HEK293 (cell line): Measurements from ENCODE around the gene OR2S2.

Experiments used
- CTCF ChIA-PET: fragments of 350-600 bp; formaldehyde crosslinking; extraction: SDS; loops from one replicate; lab custom pipeline; 2021; ENCODE audit warnings: antibody characterized with exemption; lab: Yijun Ruan, JAX
- POLR2A ChIA-PET: fragments of 300-600 bp; formaldehyde crosslinking; extraction: SDS; loops from one replicate; lab custom pipeline; 2020; ENCODE audit warnings: antibody characterized with exemption, inconsistent platforms; lab: Yijun Ruan, JAX
- H3K27ac ChIP-seq: fragments of 200-500 bp; sonication (Bioruptor generic); 2 replicates; pipeline ENCODE4 v1.5.1; 2014; ENCODE audit warnings: low read depth, low read length, control low read depth, inconsistent platforms; ENCODE audit errors: extremely low read depth
- H3K36me3 ChIP-seq, 2 experiments: fragments of 200-500 bp in 1 of 2; sonication (Bioruptor generic) in 1 of 2; 1 replicate in 1 of 2; 2 replicates in 1 of 2; pipeline ENCODE4 v1.5.1; 2014 to 2017; ENCODE audit warnings: inconsistent platforms in 2 of 2, low read length in 2 of 2; ENCODE audit not compliant: control insufficient read depth in 2 of 2, insufficient read depth in 1 of 2
- H3K4me1 ChIP-seq: fragments of 200-500 bp; sonication (Bioruptor generic); 2 replicates; pipeline ENCODE4 v1.5.1; 2014; ENCODE audit warnings: mild to moderate bottlenecking, low read length, inconsistent platforms; ENCODE audit not compliant: control insufficient read depth, insufficient read depth
- H3K4me3 ChIP-seq: 2 replicates; pipeline ENCODE4 v1.5.1; 2011; ENCODE audit warnings: low read depth, mild to moderate bottlenecking, control low read depth, low read length, moderate library complexity
- H3K9me3 ChIP-seq: fragments of 200-500 bp; sonication (Bioruptor generic); 2 replicates; pipeline ENCODE4 v1.5.1; 2014; ENCODE audit warnings: low read depth, low read length, inconsistent platforms; ENCODE audit not compliant: control insufficient read depth, insufficient read depth
- BCL11A ChIP-seq: fragments of 450-650 bp; formaldehyde crosslinking; IDR thresholded peaks from 2 replicates; pipeline ENCODE4 v1.5.1; 2016; ENCODE audit warnings: low read depth, missing biosample characterization, missing genetic modification characterization
- FEZF1 ChIP-seq: fragments of 450-650 bp; formaldehyde crosslinking; IDR thresholded peaks from 2 replicates; pipeline ENCODE4 v1.5.1; 2016; ENCODE audit warnings: missing biosample characterization, missing genetic modification characterization
- PBX3 ChIP-seq: sonication (generic); formaldehyde crosslinking; IDR thresholded peaks from 2 replicates; pipeline ENCODE4 v1.8.1; 2022; ENCODE audit warnings: mild to moderate bottlenecking, moderate library complexity, missing genetic modification reagents
- PRDM1 ChIP-seq: fragments of 450-650 bp; formaldehyde crosslinking; IDR thresholded peaks from 2 replicates; pipeline ENCODE4; 2016; ENCODE audit warnings: missing biosample characterization, missing genetic modification characterization
- REPIN1 ChIP-seq: fragments of 450-650 bp; formaldehyde crosslinking; IDR thresholded peaks from 2 replicates; pipeline ENCODE4 v1.5.1; 2017; ENCODE audit warnings: missing biosample characterization, missing genetic modification characterization, low read depth
- TRIM28 ChIP-seq: IDR thresholded peaks from 2 replicates; pipeline ENCODE4 v1.6.1; 2011; ENCODE audit warnings: low read length, control low read depth, borderline replicate concordance
- ZFP3 ChIP-seq: fragments of 450-650 bp; formaldehyde crosslinking; IDR thresholded peaks from 2 replicates; pipeline ENCODE4 v1.5.1; 2016; ENCODE audit warnings: low read depth, missing biosample characterization, missing genetic modification characterization
- ZNF10 ChIP-seq: fragments of 450-650 bp; formaldehyde crosslinking; IDR thresholded peaks from 2 replicates; pipeline ENCODE4 v1.5.1; 2017; ENCODE audit warnings: missing biosample characterization, missing genetic modification characterization
- ZNF114 ChIP-seq: fragments of 450-650 bp; formaldehyde crosslinking; IDR thresholded peaks from 2 replicates; pipeline ENCODE4 v1.5.0; 2017; ENCODE audit warnings: missing biosample characterization, missing genetic modification characterization
- ZNF169 ChIP-seq: fragments of 450-650 bp; formaldehyde crosslinking; IDR thresholded peaks from 2 replicates; pipeline ENCODE4 v1.5.1; 2016; ENCODE audit warnings: missing biosample characterization, missing genetic modification characterization
- ZNF341 ChIP-seq: fragments of 450-650 bp; formaldehyde crosslinking; IDR thresholded peaks from 2 replicates; pipeline ENCODE4; 2016; ENCODE audit warnings: low read depth, missing biosample characterization, missing genetic modification characterization
- ZNF473 ChIP-seq: fragments of 450-650 bp; formaldehyde crosslinking; IDR thresholded peaks from 2 replicates; pipeline ENCODE4 v1.5.1; 2017; ENCODE audit warnings: missing biosample characterization, missing genetic modification characterization
- ZNF560 ChIP-seq: fragments of 450-650 bp; formaldehyde crosslinking; IDR thresholded peaks from 2 replicates; pipeline ENCODE4 v1.5.1; 2017; ENCODE audit warnings: missing biosample characterization, missing genetic modification characterization, borderline replicate concordance
- ZNF580 ChIP-seq: fragments of 450-650 bp; formaldehyde crosslinking; IDR thresholded peaks from 2 replicates; pipeline ENCODE4 v1.5.1; 2016; ENCODE audit warnings: missing biosample characterization, missing genetic modification characterization
- ZNF621 ChIP-seq: fragments of 450-650 bp; formaldehyde crosslinking; IDR thresholded peaks from 2 replicates; pipeline ENCODE4 v1.5.1; 2017; ENCODE audit warnings: missing biosample characterization, missing genetic modification characterization
- ZNF660 ChIP-seq: fragments of 450-650 bp; IDR thresholded peaks from 2 replicates; pipeline ENCODE4 v1.5.1; 2018; ENCODE audit warnings: missing biosample characterization, mild to moderate bottlenecking, missing genetic modification characterization
- ZNF664 ChIP-seq: fragments of 450-650 bp; formaldehyde crosslinking; IDR thresholded peaks from 2 replicates; pipeline ENCODE4 v1.5.1; 2016; ENCODE audit warnings: missing biosample characterization, missing genetic modification characterization
- ZNF76 ChIP-seq: fragments of 450-650 bp; formaldehyde crosslinking; IDR thresholded peaks from 2 replicates; pipeline ENCODE4; 2016; ENCODE audit warnings: low read depth, missing biosample characterization, missing genetic modification characterization, borderline replicate concordance
- ZNF776 ChIP-seq: fragments of 450-650 bp; formaldehyde crosslinking; IDR thresholded peaks from 2 replicates; pipeline ENCODE4 v1.5.0; 2017; ENCODE audit warnings: missing biosample characterization, missing genetic modification characterization, borderline replicate concordance
- TF ChIP-seq, protein P1 (sequence below): fragments of 450-650 bp; formaldehyde crosslinking; IDR thresholded peaks from 2 replicates; pipeline ENCODE4 v1.5.1; 2016; ENCODE audit warnings: missing biosample characterization, missing genetic modification characterization
- TF ChIP-seq, protein P2 (sequence below): fragments of 450-650 bp; formaldehyde crosslinking; IDR thresholded peaks from 2 replicates; pipeline ENCODE4 v1.5.1; 2016; ENCODE audit warnings: missing biosample characterization, missing genetic modification characterization
- TF ChIP-seq, protein P3 (sequence below): fragments of 450-650 bp; formaldehyde crosslinking; IDR thresholded peaks from 2 replicates; pipeline ENCODE4 v1.5.1; 2016; ENCODE audit warnings: missing biosample characterization, missing genetic modification characterization
- TF ChIP-seq, protein P4 (sequence below): fragments of 450-650 bp; formaldehyde crosslinking; IDR thresholded peaks from 2 replicates; pipeline ENCODE4 v1.5.1; 2017; ENCODE audit warnings: missing biosample characterization, missing genetic modification characterization

OR2S2 gene

GRCh38 chr9:35944841-35945240 is 13.1 kb downstream of the OR2S2 start (continued):
- TF ChIP-seq, protein P1, sequence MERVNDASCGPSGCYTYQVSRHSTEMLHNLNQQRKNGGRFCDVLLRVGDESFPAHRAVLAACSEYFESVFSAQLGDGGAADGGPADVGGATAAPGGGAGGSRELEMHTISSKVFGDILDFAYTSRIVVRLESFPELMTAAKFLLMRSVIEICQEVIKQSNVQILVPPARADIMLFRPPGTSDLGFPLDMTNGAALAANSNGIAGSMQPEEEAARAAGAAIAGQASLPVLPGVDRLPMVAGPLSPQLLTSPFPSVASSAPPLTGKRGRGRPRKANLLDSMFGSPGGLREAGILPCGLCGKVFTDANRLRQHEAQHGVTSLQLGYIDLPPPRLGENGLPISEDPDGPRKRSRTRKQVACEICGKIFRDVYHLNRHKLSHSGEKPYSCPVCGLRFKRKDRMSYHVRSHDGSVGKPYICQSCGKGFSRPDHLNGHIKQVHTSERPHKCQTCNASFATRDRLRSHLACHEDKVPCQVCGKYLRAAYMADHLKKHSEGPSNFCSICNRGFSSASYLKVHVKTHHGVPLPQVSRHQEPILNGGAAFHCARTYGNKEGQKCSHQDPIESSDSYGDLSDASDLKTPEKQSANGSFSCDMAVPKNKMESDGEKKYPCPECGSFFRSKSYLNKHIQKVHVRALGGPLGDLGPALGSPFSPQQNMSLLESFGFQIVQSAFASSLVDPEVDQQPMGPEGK (tag by site-specific recombination), result no peak
- no peak for TF ChIP-seq BCL11A (tag by site-specific recombination)
- no peak for TF ChIP-seq REPIN1 (tag by site-specific recombination)
- no peak for TF ChIP-seq ZNF660
- no peak for TF ChIP-seq ZNF169 (tag by site-specific recombination)
- TF ChIP-seq ZNF580 (tag by site-specific recombination), result no peak
- no peak for TF ChIP-seq ZNF473 (tag by site-specific recombination)

GRCh38 chr9:35944173-35944572 is 13.8 kb downstream of the OR2S2 start:
- H3K27ac ChIP-seq, result no peak overlapping the region
- ChIA-PET POLR2A (no interaction called here), CTCF (interaction anchor here (0.6 to 4.6 kb wide), 9 partner anchors 12 to 504 kb away, joined by 3 to 85 read pairs (median 5); partner anchors contain the start of gene HRCT1)
- H3K9me3 ChIP-seq, result no peaks in the 10 kb centered on the region
- H3K36me3 ChIP-seq, result no peaks in the 10 kb centered on the region
- no peak overlapping the region for H3K4me3 ChIP-seq
- TF ChIP-seq TRIM28 (no peak), ZNF341 (tag by site-specific recombination) (no peak), ZNF10 (no peak), ZNF776 (tag by site-specific recombination) (no peak), ZNF664 (tag by site-specific recombination) (no peak), PBX3 (CRISPR knock-in tag) (no peak), ZFP3 (tag by site-specific recombination) (no peak), ZNF621 (tag by site-specific recombination) (no peak), ZNF114 (tag by site-specific recombination) (no peak), PRDM1 (tag by site-specific recombination) (no peak), ZNF560 (tag by site-specific recombination) (no peak), FEZF1 (tag by site-specific recombination) (no peak), ZNF76 (no peak)
- TF ChIP-seq, protein P2, sequence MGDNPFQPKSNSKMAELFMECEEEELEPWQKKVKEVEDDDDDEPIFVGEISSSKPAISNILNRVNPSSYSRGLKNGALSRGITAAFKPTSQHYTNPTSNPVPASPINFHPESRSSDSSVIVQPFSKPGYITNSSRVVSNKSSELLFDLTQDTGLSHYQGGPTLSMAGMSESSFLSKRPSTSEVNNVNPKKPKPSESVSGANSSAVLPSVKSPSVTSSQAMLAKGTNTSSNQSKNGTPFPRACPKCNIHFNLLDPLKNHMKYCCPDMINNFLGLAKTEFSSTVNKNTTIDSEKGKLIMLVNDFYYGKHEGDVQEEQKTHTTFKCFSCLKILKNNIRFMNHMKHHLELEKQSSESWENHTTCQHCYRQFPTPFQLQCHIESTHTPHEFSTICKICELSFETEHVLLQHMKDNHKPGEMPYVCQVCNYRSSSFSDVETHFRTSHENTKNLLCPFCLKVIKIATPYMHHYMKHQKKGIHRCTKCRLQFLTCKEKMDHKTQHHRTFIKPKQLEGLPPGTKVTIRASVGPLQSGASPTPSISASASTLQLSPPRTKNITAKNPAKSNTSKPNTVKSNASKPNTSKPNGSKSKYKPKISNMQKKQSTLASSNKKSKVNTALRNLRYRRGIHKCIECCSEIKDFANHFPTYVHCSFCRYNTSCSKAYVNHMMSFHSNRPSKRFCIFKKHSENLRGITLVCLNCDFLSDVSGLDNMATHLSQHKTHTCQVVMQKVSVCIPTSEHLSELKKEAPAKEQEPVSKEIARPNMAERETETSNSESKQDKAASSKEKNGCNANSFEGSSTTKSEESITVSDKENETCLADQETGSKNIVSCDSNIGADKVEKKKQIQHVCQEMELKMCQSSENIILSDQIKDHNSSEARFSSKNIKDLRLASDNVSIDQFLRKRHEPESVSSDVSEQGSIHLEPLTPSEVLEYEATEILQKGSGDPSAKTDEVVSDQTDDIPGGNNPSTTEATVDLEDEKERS (tag by site-specific recombination), result no peak
- TF ChIP-seq, protein P3, sequence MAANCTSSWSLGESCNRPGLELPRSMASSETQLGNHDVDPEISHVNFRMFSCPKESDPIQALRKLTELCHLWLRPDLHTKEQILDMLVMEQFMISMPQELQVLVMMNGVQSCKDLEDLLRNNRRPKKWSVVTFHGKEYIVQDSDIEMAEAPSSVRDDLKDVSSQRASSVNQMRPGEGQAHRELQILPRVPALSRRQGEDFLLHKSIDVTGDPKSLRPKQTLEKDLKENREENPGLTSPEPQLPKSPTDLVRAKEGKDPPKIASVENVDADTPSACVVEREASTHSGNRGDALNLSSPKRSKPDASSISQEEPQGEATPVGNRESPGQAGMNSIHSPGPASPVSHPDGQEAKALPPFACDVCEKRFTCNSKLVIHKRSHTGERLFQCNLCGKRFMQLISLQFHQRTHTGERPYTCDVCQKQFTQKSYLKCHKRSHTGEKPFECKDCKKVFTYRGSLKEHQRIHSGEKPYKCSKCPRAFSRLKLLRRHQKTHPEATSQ, result no peak
- TF ChIP-seq, protein P4, sequence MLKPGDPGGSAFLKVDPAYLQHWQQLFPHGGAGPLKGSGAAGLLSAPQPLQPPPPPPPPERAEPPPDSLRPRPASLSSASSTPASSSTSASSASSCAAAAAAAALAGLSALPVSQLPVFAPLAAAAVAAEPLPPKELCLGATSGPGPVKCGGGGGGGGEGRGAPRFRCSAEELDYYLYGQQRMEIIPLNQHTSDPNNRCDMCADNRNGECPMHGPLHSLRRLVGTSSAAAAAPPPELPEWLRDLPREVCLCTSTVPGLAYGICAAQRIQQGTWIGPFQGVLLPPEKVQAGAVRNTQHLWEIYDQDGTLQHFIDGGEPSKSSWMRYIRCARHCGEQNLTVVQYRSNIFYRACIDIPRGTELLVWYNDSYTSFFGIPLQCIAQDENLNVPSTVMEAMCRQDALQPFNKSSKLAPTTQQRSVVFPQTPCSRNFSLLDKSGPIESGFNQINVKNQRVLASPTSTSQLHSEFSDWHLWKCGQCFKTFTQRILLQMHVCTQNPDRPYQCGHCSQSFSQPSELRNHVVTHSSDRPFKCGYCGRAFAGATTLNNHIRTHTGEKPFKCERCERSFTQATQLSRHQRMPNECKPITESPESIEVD, result no peak
- TF ChIP-seq, all 188 proteins: peak for 0
- no peaks in the 10 kb centered on the region for H3K4me1 ChIP-seq
